CD4-positive, alpha-beta memory T cell (primary cell): ENCODE results near the gene INPP4B. TPM values are rescaled to one million over a fixed set of nuclear protein-coding genes. Genes with fewer than 3 reads are reported as not detected.

ENCODE experiments used
- CTCF ChIA-PET: fragments of 350-600 bp; sonication (Branson Sonifier 250); formaldehyde crosslinking; loops from one replicate; lab custom pipeline; 2021; ENCODE audit warnings: inconsistent platforms; ENCODE audit not compliant: partially characterized antibody; lab: Charles Lee
- POLR2A ChIA-PET: fragments of 350-600 bp; sonication (Branson Sonifier 250); formaldehyde crosslinking; loops from one replicate; lab custom pipeline; 2021; ENCODE audit not compliant: partially characterized antibody; lab: Charles Lee
- DNase-seq, 5 donors: peaks; one replicate each; pipeline versions ENCODE4 v3.0.0 to v3.0.0-alpha.2; 2020 to 2022; ENCODE audit warnings: mixed read lengths in 1 of 5
- H3K27ac ChIP-seq: one replicate; pipeline ENCODE4 v1.7.0; 2013; ENCODE audit warnings: low read depth, low read length
- H3K27me3 ChIP-seq: 2 replicates; pipeline ENCODE4 v1.7.0; 2013; ENCODE audit warnings: mild to moderate bottlenecking, low read length, moderate library complexity; ENCODE audit not compliant: insufficient read depth
- H3K36me3 ChIP-seq: 2 replicates; pipeline ENCODE4 v1.7.0; 2013; ENCODE audit warnings: mild to moderate bottlenecking, low read length, moderate library complexity; ENCODE audit not compliant: insufficient read depth
- H3K4me1 ChIP-seq: 2 replicates; pipeline ENCODE4 v1.7.0; 2013; ENCODE audit warnings: mild to moderate bottlenecking, low read length, moderate library complexity; ENCODE audit not compliant: insufficient read depth
- H3K4me3 ChIP-seq, 2 donors: one replicate each; pipeline ENCODE4 v1.7.0; 2013; ENCODE audit warnings: low read length in 2 of 2, mild to moderate bottlenecking in 1 of 2
- H3K9me3 ChIP-seq, 2 donors: one replicate each; pipeline ENCODE4 v1.7.0; 2013; ENCODE audit warnings: low read length in 2 of 2, control low read depth in 1 of 2; ENCODE audit not compliant: control insufficient read depth in 1 of 2
- H3K27ac Mint-ChIP-seq, 7 donors: one replicate each; pipeline ENCODE4 v1.8.0; 2020 to 2021; ENCODE audit warnings: mixed read lengths in 7 of 7, mild to moderate bottlenecking in 6 of 7, inconsistent platforms in 3 of 7, moderate library complexity in 3 of 7
- H3K27me3 Mint-ChIP-seq, 2 donors: one replicate each; pipeline ENCODE4 v1.8.0; 2020 to 2021; ENCODE audit warnings: mixed read lengths in 2 of 2
- H3K36me3 Mint-ChIP-seq, 2 donors: one replicate each; pipeline ENCODE4 v1.8.0; 2020 to 2021; ENCODE audit warnings: mixed read lengths in 2 of 2, inconsistent platforms in 1 of 2, mild to moderate bottlenecking in 1 of 2
- H3K4me1 Mint-ChIP-seq, 4 donors: one replicate each; pipeline ENCODE4 v1.8.0; 2020 to 2021; ENCODE audit warnings: mixed read lengths in 4 of 4, mild to moderate bottlenecking in 1 of 4
- H3K4me3 Mint-ChIP-seq, 8 donors: one replicate each; pipeline ENCODE4 v1.8.0; 2020 to 2021; ENCODE audit warnings: mixed read lengths in 8 of 8, mild to moderate bottlenecking in 7 of 8, moderate library complexity in 6 of 8, inconsistent platforms in 3 of 8
- H3K9me3 Mint-ChIP-seq, 8 donors: one replicate each; pipeline ENCODE4 v1.8.0; 2020 to 2021; ENCODE audit warnings: mixed read lengths in 8 of 8, mild to moderate bottlenecking in 5 of 8, inconsistent platforms in 3 of 8, moderate library complexity in 1 of 8
- intact Hi-C: fragments of 100-400 bp; cut with micrococcal nuclease; formaldehyde crosslinking; loops from one replicate; pipeline ENCODE4 v1.15.1; 2023
- polyA plus RNA-seq, 2 donors: library from polyadenylated mRNA; unstranded; fragments of 300-500 nt; fragmentation: Illumina TruSeq; gene quantifications; one replicate each; pipeline ENCODE4 v1.2.3, GENCODE V29; 2021
- total RNA-seq, 2 experiments: library from RNA; stranded (reverse); gene quantifications; one replicate each; pipeline ENCODE4 v1.2.3, GENCODE V29; 2021

Gene INPP4B
- total and polyA plus RNA-seq, 4 experiments from 2014 or later = 76.7 to 112 (median 80.8) TPM

DNA sequence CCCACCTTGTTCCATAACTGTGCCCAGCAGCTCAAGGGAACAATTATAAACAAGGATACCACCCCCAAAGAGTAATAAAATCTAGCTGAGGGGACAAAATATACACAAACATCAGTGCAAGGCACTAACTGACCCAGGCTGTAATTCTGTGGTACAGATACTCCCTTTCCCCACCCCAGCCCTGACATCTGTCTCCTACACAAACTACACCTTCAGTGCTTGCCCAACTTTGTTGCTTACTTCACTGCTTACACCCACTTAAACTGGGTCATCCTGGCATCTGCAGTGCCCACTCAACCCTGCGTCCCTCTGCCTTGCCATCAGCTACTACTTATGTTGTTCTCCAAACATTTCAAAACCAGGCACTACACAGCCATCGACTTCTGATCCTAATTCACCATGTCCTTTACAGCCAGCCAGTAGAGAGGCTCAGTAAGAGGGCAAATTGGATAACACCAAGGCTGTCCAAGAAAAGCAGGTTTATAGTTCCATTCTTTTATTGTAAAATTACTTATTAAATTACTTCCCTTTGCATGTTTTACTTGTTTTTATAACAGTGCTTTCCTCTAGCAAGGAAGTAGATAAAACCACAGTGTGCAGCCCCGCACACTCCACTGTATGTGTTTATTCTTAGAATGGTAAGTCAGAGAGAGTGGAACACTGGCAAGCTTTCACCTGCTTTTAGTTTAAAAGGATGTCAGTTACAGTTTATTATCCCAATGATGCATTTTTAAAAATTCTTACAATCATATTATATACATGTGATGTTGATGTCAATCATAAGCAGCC is 149.6 kb downstream of the INPP4B start:
- Histone ChIP-seq H3K27ac (peak overlapping the region; percentile 34), H3K36me3 (no peaks in the 10 kb centered on the region), H3K27me3 (no peaks in the 10 kb centered on the region), H3K4me3 (peak overlapping the region in 1 of 2 donors; percentile 22), H3K9me3 (no peaks in the 10 kb centered on the region), H3K4me1 (peaks cover 69% of the 10 kb centered on the region)
- H3K36me3 Mint-ChIP-seq = peaks cover 14 to 21% of the 10 kb centered on the region in 2 donors
- no peaks in the 10 kb centered on the region for H3K27me3 Mint-ChIP-seq
- peaks cover 0 to 9% (median 4%) of the 10 kb centered on the region in 8 donors for H3K9me3 Mint-ChIP-seq
- peak in 4 of 5 donors; percentile 15 to 26 (median 22) for DNase-seq
- ChIA-PET POLR2A (interaction anchor here (1.0 to 9.8 kb wide), 17 partner anchors 7 to 342 kb away, joined by 3 to 166 read pairs (median 6); no protein-coding TSS in a partner anchor), CTCF (interaction anchor here (1.3 to 2.4 kb wide), 2 partner anchors 18 to 342 kb away, joined by 7 to 12 read pairs; no protein-coding TSS in a partner anchor)
- H3K4me1 Mint-ChIP-seq = peaks cover 53 to 69% (median 58%) of the 10 kb centered on the region in 4 donors
- peak overlapping the region in 6 of 7 donors; percentile 89 to 98 (median 95) for H3K27ac Mint-ChIP-seq
- H3K4me3 Mint-ChIP-seq = peak overlapping the region in 7 of 8 donors; percentile 59 to 86 (median 73)
- intact Hi-C loops = loop anchor here (10.0 kb wide), 1 partner anchor 52 kb away; no protein-coding TSS in a partner anchor

DNA sequence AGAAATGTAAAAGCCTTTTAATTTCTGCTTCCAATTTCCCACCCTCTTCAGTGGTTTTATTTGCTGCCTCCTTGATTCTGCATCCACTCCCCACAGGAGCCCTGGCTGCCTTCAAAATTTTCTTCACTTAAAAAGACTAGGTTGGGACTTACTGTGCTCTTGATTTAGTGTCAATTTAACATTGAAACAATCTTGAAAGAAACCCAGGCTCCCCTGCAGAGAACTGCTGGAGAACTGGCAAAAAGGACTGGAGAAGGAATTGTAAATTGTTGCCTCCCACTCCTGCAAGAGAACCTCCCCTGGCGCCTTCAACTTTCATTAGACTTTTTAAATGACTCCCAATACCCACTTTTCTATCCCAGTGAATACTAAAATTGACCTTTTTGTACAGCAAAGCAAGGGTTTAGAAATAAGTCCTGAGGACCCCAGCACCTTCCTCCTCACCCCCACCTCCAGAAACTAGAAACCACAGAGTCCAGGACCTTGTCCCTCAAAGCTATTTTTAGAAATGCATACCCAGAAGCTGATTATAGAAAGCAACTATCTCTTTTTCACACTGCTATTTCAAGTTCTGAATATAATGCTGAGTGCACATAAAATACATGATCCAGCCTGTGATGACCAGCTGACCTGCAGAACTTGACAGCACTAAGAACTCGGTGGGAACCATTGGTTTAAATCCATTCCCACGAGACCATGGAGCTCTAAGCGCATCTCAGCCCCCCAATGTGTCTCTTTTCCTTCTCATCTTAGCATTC is 155.5 kb downstream of the INPP4B start:
- ChIA-PET POLR2A (interaction anchor here (1.4 to 2.5 kb wide), 2 partner anchors 9 to 13 kb away, joined by 5 to 9 read pairs; no protein-coding TSS in a partner anchor), CTCF (interaction anchor here (1.0 to 1.6 kb wide), 3 partner anchors 8 to 345 kb away, joined by 3 to 4 read pairs (median 3); no protein-coding TSS in a partner anchor)
- Histone ChIP-seq H3K27ac (no peak overlapping the region), H3K36me3 (no peaks in the 10 kb centered on the region), H3K27me3 (no peaks in the 10 kb centered on the region), H3K4me1 (peaks cover 11% of the 10 kb centered on the region), H3K4me3 (no peak overlapping the region), H3K9me3 (no peaks in the 10 kb centered on the region)
- Mint-ChIP-seq H3K9me3 (peaks cover 2 to 36% (median 12%) of the 10 kb centered on the region in 8 donors), H3K4me3 (no peak overlapping the region), H3K36me3 (peaks cover 15 to 30% of the 10 kb centered on the region in 2 donors), H3K27ac (peak overlapping the region in 1 of 7 donors; percentile 23), H3K4me1 (peaks cover 7 to 27% (median 14%) of the 10 kb centered on the region in 4 donors), H3K27me3 (no peaks in the 10 kb centered on the region)
- intact Hi-C loops = loop anchor here (10.0 kb wide), 1 partner anchor 46 kb away; no protein-coding TSS in a partner anchor
- DNase-seq = no peak

DNA sequence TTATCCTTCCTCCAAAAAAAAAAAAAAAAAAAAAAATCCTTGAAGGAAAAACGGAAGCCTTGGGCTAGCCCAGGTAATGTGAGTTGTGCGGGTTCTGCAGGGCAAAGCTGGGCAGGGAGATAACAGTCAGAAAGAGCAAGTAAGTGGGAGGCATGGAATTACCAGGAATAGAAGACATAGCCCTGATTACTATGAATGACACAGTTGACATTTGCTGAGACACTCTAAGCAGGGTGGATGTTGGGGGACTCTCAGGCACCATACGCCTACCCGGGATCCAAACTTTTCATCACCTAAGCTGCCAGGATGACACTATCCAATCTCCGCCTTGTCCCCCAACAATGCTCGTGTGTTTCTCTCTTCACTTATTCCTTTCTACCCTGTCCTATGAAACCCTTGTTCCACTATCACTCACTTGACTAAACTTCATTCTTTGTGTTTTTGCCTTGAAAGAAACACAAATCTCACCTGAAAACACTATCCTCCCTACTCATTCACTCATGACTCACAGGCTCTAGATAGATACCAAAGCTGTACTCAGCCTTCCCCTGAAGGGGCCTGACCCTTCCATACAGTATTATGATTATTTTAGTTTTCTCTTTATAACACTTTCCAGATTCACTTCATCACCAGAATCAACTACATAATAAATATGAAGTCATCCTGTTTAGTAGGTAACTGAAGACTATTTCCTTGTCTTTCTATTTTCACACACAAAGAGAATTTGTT is 158.4 kb downstream of the INPP4B start:
- no peaks in the 10 kb centered on the region for H3K27me3 Mint-ChIP-seq
- intact Hi-C loops = no loop called here
- CTCF ChIA-PET = interaction anchor here (0.7 kb wide), 1 partner anchor 281 kb away, joined by 3 read pairs; no protein-coding TSS in a partner anchor
- Histone ChIP-seq H3K9me3 (no peaks in the 10 kb centered on the region), H3K4me3 (no peak overlapping the region), H3K27ac (no peak overlapping the region), H3K27me3 (no peaks in the 10 kb centered on the region), H3K4me1 (no peaks in the 10 kb centered on the region), H3K36me3 (no peaks in the 10 kb centered on the region)
- peaks cover 5 to 46% (median 13%) of the 10 kb centered on the region in 8 donors for H3K9me3 Mint-ChIP-seq
- no peak for DNase-seq
- H3K4me1 Mint-ChIP-seq = peaks cover 6 to 27% (median 10%) of the 10 kb centered on the region in 4 donors
- H3K27ac Mint-ChIP-seq = peak overlapping the region in 2 of 7 donors; percentile 43 to 77
- peaks cover 15 to 30% of the 10 kb centered on the region in 2 donors for H3K36me3 Mint-ChIP-seq
- no peak overlapping the region for H3K4me3 Mint-ChIP-seq
- POLR2A ChIA-PET = interaction anchor here (1.0 kb wide), 1 partner anchor 16 kb away, joined by 3 read pairs; no protein-coding TSS in a partner anchor

DNA sequence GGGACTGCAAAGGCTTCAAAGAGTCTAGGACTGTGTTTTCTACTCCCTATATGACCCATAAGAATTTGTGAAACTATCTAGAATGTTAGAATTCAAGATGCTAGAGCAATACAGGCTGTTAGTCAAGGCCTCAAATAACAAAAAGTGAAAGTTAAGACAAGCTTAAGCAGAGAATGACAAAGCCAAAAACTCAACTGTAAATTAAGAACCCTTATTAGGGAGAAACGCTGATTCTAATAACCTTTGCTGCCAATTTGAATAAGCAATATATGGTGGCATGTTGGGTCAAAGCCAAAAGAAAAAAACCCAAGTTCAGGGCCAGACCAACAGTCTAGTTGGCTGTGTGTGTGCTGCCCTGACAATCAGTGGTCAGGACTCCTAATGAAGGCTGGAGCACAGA is 160.0 kb downstream of the INPP4B start:
- no peak for DNase-seq
- H3K4me1 Mint-ChIP-seq = peaks cover 4 to 20% (median 5%) of the 10 kb centered on the region in 4 donors
- Histone ChIP-seq H3K36me3 (no peaks in the 10 kb centered on the region), H3K27ac (no peak overlapping the region), H3K4me1 (no peaks in the 10 kb centered on the region), H3K4me3 (no peak overlapping the region), H3K27me3 (no peaks in the 10 kb centered on the region), H3K9me3 (no peaks in the 10 kb centered on the region)
- ChIA-PET POLR2A (interaction anchor here (1.3 kb wide), 1 partner anchor 14 kb away, joined by 3 read pairs; no protein-coding TSS in a partner anchor), CTCF (no interaction called here)
- H3K27ac Mint-ChIP-seq = no peak overlapping the region
- intact Hi-C loops = no loop called here
- peaks cover 3 to 36% (median 13%) of the 10 kb centered on the region in 8 donors for H3K9me3 Mint-ChIP-seq
- H3K36me3 Mint-ChIP-seq = peaks cover 10 to 22% of the 10 kb centered on the region in 2 donors
- H3K27me3 Mint-ChIP-seq = no peaks in the 10 kb centered on the region
- H3K4me3 Mint-ChIP-seq = no peak overlapping the region

DNA sequence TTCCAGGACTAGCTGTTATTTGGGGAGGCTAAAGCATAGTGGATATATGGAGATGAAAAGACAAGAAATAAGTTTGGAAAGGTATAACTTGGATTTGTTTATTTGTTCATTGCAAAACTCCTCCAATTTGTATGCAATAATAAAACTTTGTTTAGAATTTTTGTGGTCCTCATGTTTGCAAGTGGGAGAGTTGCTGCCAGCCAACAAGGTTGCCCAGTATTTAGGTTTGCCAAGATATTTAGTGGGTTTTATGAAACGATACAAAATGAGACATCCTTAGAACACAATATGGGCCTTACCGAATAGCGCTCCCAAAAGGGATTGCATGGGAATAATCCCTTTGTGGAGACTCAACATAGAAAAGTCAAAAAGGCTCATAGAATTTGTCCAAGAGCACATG is 162.1 kb downstream of the INPP4B start:
- Histone ChIP-seq H3K9me3 (no peaks in the 10 kb centered on the region), H3K36me3 (no peaks in the 10 kb centered on the region), H3K4me3 (no peak overlapping the region), H3K27ac (no peak overlapping the region), H3K27me3 (no peaks in the 10 kb centered on the region), H3K4me1 (no peaks in the 10 kb centered on the region)
- Mint-ChIP-seq H3K27me3 (no peaks in the 10 kb centered on the region), H3K9me3 (peaks cover 2 to 29% (median 13%) of the 10 kb centered on the region in 8 donors), H3K36me3 (peaks cover 2 to 10% of the 10 kb centered on the region in 2 donors), H3K4me3 (no peak overlapping the region), H3K4me1 (peaks cover 0 to 18% (median 4%) of the 10 kb centered on the region in 4 donors), H3K27ac (no peak overlapping the region)
- intact Hi-C loops = no loop called here
- POLR2A ChIA-PET = no interaction called here
- CTCF ChIA-PET = no interaction called here
- no peak for DNase-seq

DNA sequence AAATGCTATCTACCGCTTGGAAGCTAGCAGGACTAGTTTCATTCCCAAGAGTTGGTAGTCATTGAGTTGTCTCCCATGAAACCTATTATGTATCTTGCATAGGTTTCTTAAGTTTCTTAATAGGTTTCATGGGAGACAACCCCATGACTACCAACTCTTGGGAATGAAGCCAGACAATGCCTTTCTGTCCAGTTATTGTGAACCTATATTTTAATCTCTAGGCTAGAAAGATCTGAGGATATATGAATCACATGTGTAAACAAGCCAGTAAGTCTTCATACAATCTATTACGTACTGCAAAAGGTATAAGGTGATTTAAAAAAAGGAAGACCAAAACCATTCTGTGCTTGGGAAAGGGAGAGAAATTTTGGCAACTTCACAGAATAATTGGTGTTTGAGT is 162.6 kb downstream of the INPP4B start:
- Histone ChIP-seq H3K27ac (no peak overlapping the region), H3K4me3 (no peak overlapping the region), H3K4me1 (no peaks in the 10 kb centered on the region), H3K9me3 (no peaks in the 10 kb centered on the region), H3K27me3 (no peaks in the 10 kb centered on the region), H3K36me3 (no peaks in the 10 kb centered on the region)
- Mint-ChIP-seq H3K4me3 (no peak overlapping the region), H3K27ac (no peak overlapping the region), H3K9me3 (peaks cover 2 to 31% (median 10%) of the 10 kb centered on the region in 8 donors), H3K4me1 (peaks cover 0 to 13% (median 5%) of the 10 kb centered on the region in 4 donors), H3K27me3 (no peaks in the 10 kb centered on the region), H3K36me3 (peaks cover 3 to 10% of the 10 kb centered on the region in 2 donors)
- ChIA-PET POLR2A (no interaction called here), CTCF (no interaction called here)
- DNase-seq = no peak
- intact Hi-C loops = no loop called here
